WTC11 (cell line): Measurements from ENCODE around the gene SBF1. TPM values are rescaled to one million over a fixed set of nuclear protein-coding genes. Genes with fewer than 3 reads are reported as not detected.

Experiments used
- ATAC-seq: fragments of 200-7000 bp; cut with Tn5 transposase; 2 replicates; pipeline ENCODE4 v1.10.0; 2021; ENCODE audit warnings: mild to moderate bottlenecking, moderate library complexity
- CTCF ChIA-PET: fragments of 300-600 bp; sonication (Branson Sonifier 250); formaldehyde crosslinking; loops from one replicate; lab custom pipeline; 2021; ENCODE audit warnings: antibody characterized with exemption; lab: Charles Lee
- POLR2A ChIA-PET: fragments of 350-600 bp; sonication (Branson Sonifier 250); formaldehyde crosslinking; loops from one replicate; lab custom pipeline; 2021; ENCODE audit warnings: antibody characterized with exemption; lab: Charles Lee
- DNase-seq: peaks from one replicate; pipeline ENCODE4 v3.0.0; 2021; ENCODE audit warnings: low spot score
- H3K27ac Mint-ChIP-seq: 2 replicates; pipeline ENCODE4 v1.8.0; 2021; ENCODE audit warnings: mixed read lengths
- H3K27me3 Mint-ChIP-seq: 2 replicates; pipeline ENCODE4 v1.8.0; 2021; ENCODE audit warnings: low read depth, mild to moderate bottlenecking, moderate library complexity, mixed read lengths
- H3K36me3 Mint-ChIP-seq: 2 replicates; pipeline ENCODE4 v1.8.0; 2021; ENCODE audit warnings: mixed read lengths
- H3K4me1 Mint-ChIP-seq: 2 replicates; pipeline ENCODE4 v1.8.0; 2022; ENCODE audit warnings: mixed read lengths
- H3K4me3 Mint-ChIP-seq: 2 replicates; pipeline ENCODE4 v1.8.0; 2021; ENCODE audit warnings: mild to moderate bottlenecking, moderate library complexity, mixed read lengths
- H3K9me3 Mint-ChIP-seq: 2 replicates; pipeline ENCODE4 v1.8.0; 2021; ENCODE audit warnings: mixed read lengths
- EMX1 ChIP-seq: fragments of 250-450 bp; sonication (Bioruptor Pico); IDR thresholded peaks from 2 replicates; pipeline ENCODE4 v1.8.0; 2021; ENCODE audit warnings: mild to moderate bottlenecking
- FOXJ3 ChIP-seq: sonication (generic); formaldehyde crosslinking; IDR thresholded peaks from 2 replicates; pipeline ENCODE4 v1.9.0; 2021; ENCODE audit warnings: missing genetic modification reagents, mild to moderate bottlenecking, borderline replicate concordance
- KAT7 ChIP-seq: sonication (generic); formaldehyde crosslinking; IDR thresholded peaks from 2 replicates; pipeline ENCODE4 v1.8.1; 2023; ENCODE audit warnings: missing genetic modification reagents, mild to moderate bottlenecking, borderline replicate concordance
- NR3C1 ChIP-seq: sonication (generic); formaldehyde crosslinking; conservative IDR thresholded peaks from 2 replicates; pipeline ENCODE4 v1.8.1; 2023; ENCODE audit warnings: low read depth, mild to moderate bottlenecking, missing genetic modification reagents
- PRRX2 ChIP-seq: fragments of 250-450 bp; sonication (Bioruptor Pico); IDR thresholded peaks from 2 replicates; pipeline ENCODE4 v1.8.0; 2021; ENCODE audit warnings: mild to moderate bottlenecking
- RELA ChIP-seq: sonication (generic); formaldehyde crosslinking; IDR thresholded peaks from 2 replicates; pipeline ENCODE4 v1.8.1; 2022; ENCODE audit warnings: missing genetic modification reagents, mild to moderate bottlenecking, borderline replicate concordance
- RORB ChIP-seq: fragments of 250-450 bp; sonication (Bioruptor Pico); IDR thresholded peaks from 2 replicates; pipeline ENCODE4 v1.9.0; 2021; ENCODE audit warnings: mild to moderate bottlenecking
- SMAD3 ChIP-seq: sonication (generic); formaldehyde crosslinking; IDR thresholded peaks from 2 replicates; pipeline ENCODE4 v1.8.0; 2022; ENCODE audit warnings: missing genetic modification reagents, mild to moderate bottlenecking, borderline replicate concordance
- TEAD1 ChIP-seq: sonication (generic); formaldehyde crosslinking; IDR thresholded peaks from 2 replicates; pipeline ENCODE4 v1.8.0; 2022; ENCODE audit warnings: mild to moderate bottlenecking, missing genetic modification reagents
- ZNF121 ChIP-seq: sonication (generic); formaldehyde crosslinking; IDR thresholded peaks from 2 replicates; pipeline ENCODE4 v1.8.0; 2023; ENCODE audit warnings: missing genetic modification reagents
- ZNF263 ChIP-seq: sonication (generic); formaldehyde crosslinking; IDR thresholded peaks from 2 replicates; pipeline ENCODE4 v1.8.1; 2022; ENCODE audit warnings: low read depth, mild to moderate bottlenecking, moderate library complexity, missing genetic modification reagents
- ZNF317 ChIP-seq: sonication (generic); formaldehyde crosslinking; IDR thresholded peaks from 2 replicates; pipeline ENCODE4 v1.8.1; 2023; ENCODE audit warnings: low read depth, mild to moderate bottlenecking, moderate library complexity, missing genetic modification reagents, borderline replicate concordance
- total RNA-seq: library from RNA; stranded (reverse); gene quantifications from 3 replicates; pipeline ENCODE4 v1.2.3, GENCODE V29; 2021
- TF ChIP-seq, protein P1 (sequence below): sonication (generic); formaldehyde crosslinking; IDR thresholded peaks from 2 replicates; pipeline ENCODE4 v1.8.1; 2023; ENCODE audit warnings: mild to moderate bottlenecking, missing genetic modification reagents
- TF ChIP-seq, protein P2 (sequence below): sonication (generic); formaldehyde crosslinking; conservative IDR thresholded peaks from 2 replicates; pipeline ENCODE4 v1.8.1; 2022; ENCODE audit warnings: mild to moderate bottlenecking, missing genetic modification reagents
- TF ChIP-seq, protein P3 (sequence below): sonication (generic); formaldehyde crosslinking; IDR thresholded peaks from 2 replicates; pipeline ENCODE4 v1.8.1; 2023; ENCODE audit warnings: mild to moderate bottlenecking, missing genetic modification reagents
- TF ChIP-seq, protein P4 (sequence below): sonication (generic); formaldehyde crosslinking; IDR thresholded peaks from 2 replicates; pipeline ENCODE4 v1.8.0; 2023; ENCODE audit warnings: missing genetic modification reagents, mild to moderate bottlenecking, borderline replicate concordance
- TF ChIP-seq, protein P5 (sequence below): fragments of 250-450 bp; sonication (Bioruptor Pico); IDR thresholded peaks from 2 replicates; pipeline ENCODE4 v1.8.0; 2021; ENCODE audit warnings: mild to moderate bottlenecking

The SBF1 gene
- total RNA-seq, 1 experiment from 2014 or later, result 108 TPM

DNA sequence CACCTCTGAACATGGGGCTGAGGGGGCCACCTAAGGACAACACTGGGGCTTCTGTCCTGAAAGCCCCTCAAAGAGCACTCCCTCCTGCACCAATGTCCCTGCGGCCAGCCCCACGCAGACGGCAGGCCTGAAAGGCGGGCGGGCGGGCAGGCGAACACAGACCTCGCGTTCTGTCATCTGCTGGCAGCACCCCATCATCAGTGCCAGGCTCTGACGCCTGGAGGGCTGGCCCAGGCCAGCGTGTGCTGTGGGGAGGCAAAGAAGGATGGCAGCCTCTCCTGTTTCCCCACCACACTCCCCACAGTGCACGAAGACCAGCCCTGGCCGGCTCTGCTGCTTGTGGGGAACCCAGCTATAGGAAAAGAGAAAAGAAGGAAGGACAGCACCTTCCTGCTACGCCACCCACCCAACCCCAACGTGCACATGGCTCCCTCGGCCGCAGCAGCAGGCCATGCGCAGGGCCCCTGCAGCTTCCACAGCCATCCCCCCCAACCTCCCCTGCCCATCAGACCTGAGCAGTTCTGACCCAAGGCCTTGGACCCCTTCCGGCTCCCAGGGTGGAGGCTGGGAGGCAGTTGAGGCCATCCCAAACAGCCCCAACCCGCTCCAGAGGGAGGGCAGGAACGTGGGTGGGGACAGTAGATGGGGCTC is 3.5 kb downstream of the SBF1 start:
- Mint-ChIP-seq H3K36me3 (peaks cover 5% of the 10 kb centered on the region), H3K27me3 (peaks cover 4% of the 10 kb centered on the region), H3K27ac (no peak overlapping the region), H3K4me1 (peaks cover 29% of the 10 kb centered on the region), H3K9me3 (no peaks in the 10 kb centered on the region), H3K4me3 (no peak overlapping the region)
- DNase-seq (no peak), ATAC-seq (no peak)
- TF ChIP-seq NR3C1 (no peak), RELA (CRISPR knock-in tag) (no peak), ZNF263 (CRISPR knock-in tag) (no peak), ZNF121 (CRISPR knock-in tag) (no peak), EMX1 (CRISPR knock-in tag) (no peak), SMAD3 (CRISPR knock-in tag) (no peak), RORB (no peak), ZNF317 (CRISPR knock-in tag) (no peak), TEAD1 (CRISPR knock-in tag) (no peak), KAT7 (CRISPR knock-in tag) (no peak)
- TF ChIP-seq, protein P1, sequence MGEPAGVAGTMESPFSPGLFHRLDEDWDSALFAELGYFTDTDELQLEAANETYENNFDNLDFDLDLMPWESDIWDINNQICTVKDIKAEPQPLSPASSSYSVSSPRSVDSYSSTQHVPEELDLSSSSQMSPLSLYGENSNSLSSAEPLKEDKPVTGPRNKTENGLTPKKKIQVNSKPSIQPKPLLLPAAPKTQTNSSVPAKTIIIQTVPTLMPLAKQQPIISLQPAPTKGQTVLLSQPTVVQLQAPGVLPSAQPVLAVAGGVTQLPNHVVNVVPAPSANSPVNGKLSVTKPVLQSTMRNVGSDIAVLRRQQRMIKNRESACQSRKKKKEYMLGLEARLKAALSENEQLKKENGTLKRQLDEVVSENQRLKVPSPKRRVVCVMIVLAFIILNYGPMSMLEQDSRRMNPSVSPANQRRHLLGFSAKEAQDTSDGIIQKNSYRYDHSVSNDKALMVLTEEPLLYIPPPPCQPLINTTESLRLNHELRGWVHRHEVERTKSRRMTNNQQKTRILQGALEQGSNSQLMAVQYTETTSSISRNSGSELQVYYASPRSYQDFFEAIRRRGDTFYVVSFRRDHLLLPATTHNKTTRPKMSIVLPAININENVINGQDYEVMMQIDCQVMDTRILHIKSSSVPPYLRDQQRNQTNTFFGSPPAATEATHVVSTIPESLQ (CRISPR knock-in tag), result no peak
- TF ChIP-seq, protein P2, sequence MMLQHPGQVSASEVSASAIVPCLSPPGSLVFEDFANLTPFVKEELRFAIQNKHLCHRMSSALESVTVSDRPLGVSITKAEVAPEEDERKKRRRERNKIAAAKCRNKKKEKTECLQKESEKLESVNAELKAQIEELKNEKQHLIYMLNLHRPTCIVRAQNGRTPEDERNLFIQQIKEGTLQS (CRISPR knock-in tag), result no peak
- TF ChIP-seq, protein P3, sequence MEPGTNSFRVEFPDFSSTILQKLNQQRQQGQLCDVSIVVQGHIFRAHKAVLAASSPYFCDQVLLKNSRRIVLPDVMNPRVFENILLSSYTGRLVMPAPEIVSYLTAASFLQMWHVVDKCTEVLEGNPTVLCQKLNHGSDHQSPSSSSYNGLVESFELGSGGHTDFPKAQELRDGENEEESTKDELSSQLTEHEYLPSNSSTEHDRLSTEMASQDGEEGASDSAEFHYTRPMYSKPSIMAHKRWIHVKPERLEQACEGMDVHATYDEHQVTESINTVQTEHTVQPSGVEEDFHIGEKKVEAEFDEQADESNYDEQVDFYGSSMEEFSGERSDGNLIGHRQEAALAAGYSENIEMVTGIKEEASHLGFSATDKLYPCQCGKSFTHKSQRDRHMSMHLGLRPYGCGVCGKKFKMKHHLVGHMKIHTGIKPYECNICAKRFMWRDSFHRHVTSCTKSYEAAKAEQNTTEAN (CRISPR knock-in tag), result no peak
- TF ChIP-seq, protein P4, sequence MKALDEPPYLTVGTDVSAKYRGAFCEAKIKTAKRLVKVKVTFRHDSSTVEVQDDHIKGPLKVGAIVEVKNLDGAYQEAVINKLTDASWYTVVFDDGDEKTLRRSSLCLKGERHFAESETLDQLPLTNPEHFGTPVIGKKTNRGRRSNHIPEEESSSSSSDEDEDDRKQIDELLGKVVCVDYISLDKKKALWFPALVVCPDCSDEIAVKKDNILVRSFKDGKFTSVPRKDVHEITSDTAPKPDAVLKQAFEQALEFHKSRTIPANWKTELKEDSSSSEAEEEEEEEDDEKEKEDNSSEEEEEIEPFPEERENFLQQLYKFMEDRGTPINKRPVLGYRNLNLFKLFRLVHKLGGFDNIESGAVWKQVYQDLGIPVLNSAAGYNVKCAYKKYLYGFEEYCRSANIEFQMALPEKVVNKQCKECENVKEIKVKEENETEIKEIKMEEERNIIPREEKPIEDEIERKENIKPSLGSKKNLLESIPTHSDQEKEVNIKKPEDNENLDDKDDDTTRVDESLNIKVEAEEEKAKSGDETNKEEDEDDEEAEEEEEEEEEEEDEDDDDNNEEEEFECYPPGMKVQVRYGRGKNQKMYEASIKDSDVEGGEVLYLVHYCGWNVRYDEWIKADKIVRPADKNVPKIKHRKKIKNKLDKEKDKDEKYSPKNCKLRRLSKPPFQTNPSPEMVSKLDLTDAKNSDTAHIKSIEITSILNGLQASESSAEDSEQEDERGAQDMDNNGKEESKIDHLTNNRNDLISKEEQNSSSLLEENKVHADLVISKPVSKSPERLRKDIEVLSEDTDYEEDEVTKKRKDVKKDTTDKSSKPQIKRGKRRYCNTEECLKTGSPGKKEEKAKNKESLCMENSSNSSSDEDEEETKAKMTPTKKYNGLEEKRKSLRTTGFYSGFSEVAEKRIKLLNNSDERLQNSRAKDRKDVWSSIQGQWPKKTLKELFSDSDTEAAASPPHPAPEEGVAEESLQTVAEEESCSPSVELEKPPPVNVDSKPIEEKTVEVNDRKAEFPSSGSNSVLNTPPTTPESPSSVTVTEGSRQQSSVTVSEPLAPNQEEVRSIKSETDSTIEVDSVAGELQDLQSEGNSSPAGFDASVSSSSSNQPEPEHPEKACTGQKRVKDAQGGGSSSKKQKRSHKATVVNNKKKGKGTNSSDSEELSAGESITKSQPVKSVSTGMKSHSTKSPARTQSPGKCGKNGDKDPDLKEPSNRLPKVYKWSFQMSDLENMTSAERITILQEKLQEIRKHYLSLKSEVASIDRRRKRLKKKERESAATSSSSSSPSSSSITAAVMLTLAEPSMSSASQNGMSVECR, result no peak
- TF ChIP-seq, protein P5, sequence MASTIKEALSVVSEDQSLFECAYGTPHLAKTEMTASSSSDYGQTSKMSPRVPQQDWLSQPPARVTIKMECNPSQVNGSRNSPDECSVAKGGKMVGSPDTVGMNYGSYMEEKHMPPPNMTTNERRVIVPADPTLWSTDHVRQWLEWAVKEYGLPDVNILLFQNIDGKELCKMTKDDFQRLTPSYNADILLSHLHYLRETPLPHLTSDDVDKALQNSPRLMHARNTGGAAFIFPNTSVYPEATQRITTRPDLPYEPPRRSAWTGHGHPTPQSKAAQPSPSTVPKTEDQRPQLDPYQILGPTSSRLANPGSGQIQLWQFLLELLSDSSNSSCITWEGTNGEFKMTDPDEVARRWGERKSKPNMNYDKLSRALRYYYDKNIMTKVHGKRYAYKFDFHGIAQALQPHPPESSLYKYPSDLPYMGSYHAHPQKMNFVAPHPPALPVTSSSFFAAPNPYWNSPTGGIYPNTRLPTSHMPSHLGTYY (CRISPR knock-in tag), result no peak
- POLR2A ChIA-PET, result no interaction called here
- CTCF ChIA-PET, result interaction anchor here (1.3 to 1.7 kb wide), 3 partner anchors 26 to 91 kb away, joined by 4 to 6 read pairs (median 6); partner anchors contain the start of genes SCO2 and SYCE3

DNA sequence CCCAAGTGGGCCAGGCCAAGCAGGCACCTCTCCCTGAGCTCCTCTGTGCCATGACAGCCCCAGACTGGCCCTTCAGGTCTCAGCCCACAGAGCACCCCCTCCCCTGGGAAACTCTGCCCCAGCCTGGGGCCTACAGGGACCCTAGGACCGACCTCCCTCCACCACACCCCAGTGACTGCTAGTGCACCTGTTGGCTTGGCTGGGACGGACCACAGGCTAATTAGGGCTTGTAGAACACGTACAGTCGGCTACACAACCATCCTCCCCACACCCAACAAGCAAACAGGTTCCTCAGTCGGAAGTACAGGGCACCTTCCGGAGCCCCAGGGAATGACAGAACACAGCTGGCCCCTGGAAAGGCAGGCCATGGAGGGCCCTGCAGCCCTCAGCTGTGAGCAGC is 4.3 kb downstream of the SBF1 start:
- Mint-ChIP-seq H3K27me3 (peaks cover 2% of the 10 kb centered on the region), H3K27ac (no peak overlapping the region; the same call in 1 of the 2 replicates)
- CTCF ChIA-PET, result interaction anchor here (1.3 to 2.1 kb wide), 5 partner anchors 20 to 92 kb away, joined by 3 to 12 read pairs (median 6); partner anchors contain the start of genes SCO2 and SYCE3

More for the DNA sequence above, 4.3 kb downstream of the SBF1 start:
- Mint-ChIP-seq H3K4me1 (peaks cover 27% of the 10 kb centered on the region), H3K4me3 (no peak overlapping the region), H3K9me3 (no peaks in the 10 kb centered on the region), H3K36me3 (peaks cover 9% of the 10 kb centered on the region)
- no peak for DNase-seq
- TF ChIP-seq RELA (CRISPR knock-in tag) (no peak), PRRX2 (CRISPR knock-in tag) (no peak), EMX1 (CRISPR knock-in tag) (no peak), FOXJ3 (no peak)
- TF ChIP-seq, protein P1 (CRISPR knock-in tag), result no peak
- ATAC-seq, result no peak
- POLR2A ChIA-PET, result no interaction called here
